Esophagus mucosa (tissue), 1 donor: ENCODE data around the gene KCNH6. TPM values are rescaled to one million over a fixed set of nuclear protein-coding genes. Genes with fewer than 3 reads are reported as not detected.

ENCODE experiments used
- ATAC-seq: fragments of 200-7000 bp; cut with Tn5 transposase; one replicate; pipeline ENCODE4 v1.9.1; 2020
- total RNA-seq: library from RNA; stranded (reverse); gene quantifications from one replicate; pipeline ENCODE4 v1.2.4, GENCODE V29; 2023
- donor health status: DM: yes; HTN: yes; CAD: no.

KCNH6 gene
- total RNA-seq, 1 donor from 2014 or later: not detected

- no peak for ATAC-seq
Observed at GRCh38 chr17:63534816-63535455, 11.8 kb downstream of the KCNH6 start.

GRCh38 chr17:63535640-63536039, 12.5 kb downstream of the KCNH6 start:
- no peak for ATAC-seq

GRCh38 chr17:63537001-63537400, 13.8 kb downstream of the KCNH6 start:
- no peak for ATAC-seq

GRCh38 chr17:63537991-63538692, 15.0 kb downstream of the KCNH6 start:
- ATAC-seq: peak; percentile 20

GRCh38 chr17:63538693-63539595, 15.8 kb downstream of the KCNH6 start:
- ATAC-seq: no peak

GRCh38 chr17:63540590-63540989, 17.4 kb downstream of the KCNH6 start:
- no peak for ATAC-seq

- ATAC-seq: no peak
Observed at GRCh38 chr17:63542218-63542545, 19.0 kb downstream of the KCNH6 start.

- no peak for ATAC-seq
Observed at GRCh38 chr17:63542942-63543821, 20.0 kb downstream of the KCNH6 start.

GRCh38 chr17:63543822-63544420, 20.8 kb downstream of the KCNH6 start:
- ATAC-seq: no peak

- no peak for ATAC-seq
Observed at GRCh38 chr17:63544467-63545301, 21.5 kb downstream of the KCNH6 start.

GRCh38 chr17:63546308-63547082, 23.3 kb downstream of the KCNH6 start:
- no peak for ATAC-seq

GRCh38 chr17:63547083-63547523, 23.9 kb downstream of the KCNH6 start:
- no peak for ATAC-seq

- ATAC-seq: peak; percentile 12
Observed at GRCh38 chr17:63549289-63549945, 26.3 kb downstream of the KCNH6 start.

GRCh38 chr17:63549946-63550816, 27.0 kb downstream of the KCNH6 start, which contains the start of gene DCAF7:
Gene DCAF7, plus strand, starts transcription at chr17:63550477. Its CDS starts 201 bp downstream, at chr17:63550678.
- ATAC-seq: peak; percentile 98

- peak; percentile 19 for ATAC-seq
Observed at GRCh38 chr17:63550817-63551639, 27.9 kb downstream of the KCNH6 start.

- ATAC-seq: no peak
Observed at GRCh38 chr17:63552211-63552610, 29.1 kb downstream of the KCNH6 start.

- no peak for ATAC-seq
Observed at GRCh38 chr17:63555500-63556156, 32.5 kb downstream of the KCNH6 start.
